Measurements from ENCODE around the gene C6orf136. TPM values are rescaled to one million over a fixed set of nuclear protein-coding genes. Genes with fewer than 3 reads are reported as not detected.

C6orf136 gene
- total RNA-seq, 2 donors from 2014 or later = 17.9 to 24.3 TPM

DNA sequence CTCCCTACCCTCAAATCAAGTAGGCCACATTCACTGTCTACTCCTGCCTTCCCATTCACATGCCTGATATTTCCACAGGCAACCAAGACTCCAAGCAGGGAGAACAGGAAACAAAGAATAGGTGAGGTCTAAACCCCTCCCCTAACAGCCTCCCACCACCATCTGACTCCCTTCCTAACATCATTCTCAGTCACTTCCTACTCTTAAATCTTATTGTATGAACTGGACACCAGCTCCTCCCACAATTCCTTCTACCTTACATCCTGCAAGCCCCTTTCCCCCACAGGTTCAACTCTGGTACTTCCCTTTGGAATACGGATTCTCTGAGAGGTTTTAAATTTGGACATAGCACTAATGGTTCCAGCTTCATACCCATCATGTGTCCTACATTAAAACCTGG is 944 bp upstream of the C6orf136 start:
- Histone ChIP-seq H3K4me3 (ENCODE audit: low read length) (peak overlapping the region; percentile 95), H3K27ac (ENCODE audit: low read depth, low read length) (no peak overlapping the region), H3K9ac (ENCODE audit: extremely low read depth, low read length, poor library complexity, severe bottlenecking) (no peak overlapping the region), H3K36me3 (ENCODE audit: control insufficient read depth, insufficient read depth, low read length) (peaks cover 52% of the 10 kb centered on the region), H3K4me1 (ENCODE audit: control insufficient read depth, insufficient read depth, low read length) (peaks cover 4% of the 10 kb centered on the region), H3K27me3 (ENCODE audit: control insufficient read depth, insufficient read depth, low read length, poor library complexity, severe bottlenecking) (no peaks in the 10 kb centered on the region), H3K9me3 (ENCODE audit: control insufficient read depth, low read length) (no peaks in the 10 kb centered on the region)
- peak overlapping the region; percentile 38 for H3K27ac Mint-ChIP-seq
- H3K27me3 Mint-ChIP-seq (ENCODE audit: insufficient read depth) = no peaks in the 10 kb centered on the region
- 85 to 94% methylated on average over 1 of the region's 1 CpG for WGBS, 2 experiments (ENCODE audit: insufficient coverage in 1 of 2, insufficient read length in 1 of 2)
- H3K4me3 Mint-ChIP-seq = peak overlapping the region; percentile 75
- TF ChIP-seq, protein P1, sequence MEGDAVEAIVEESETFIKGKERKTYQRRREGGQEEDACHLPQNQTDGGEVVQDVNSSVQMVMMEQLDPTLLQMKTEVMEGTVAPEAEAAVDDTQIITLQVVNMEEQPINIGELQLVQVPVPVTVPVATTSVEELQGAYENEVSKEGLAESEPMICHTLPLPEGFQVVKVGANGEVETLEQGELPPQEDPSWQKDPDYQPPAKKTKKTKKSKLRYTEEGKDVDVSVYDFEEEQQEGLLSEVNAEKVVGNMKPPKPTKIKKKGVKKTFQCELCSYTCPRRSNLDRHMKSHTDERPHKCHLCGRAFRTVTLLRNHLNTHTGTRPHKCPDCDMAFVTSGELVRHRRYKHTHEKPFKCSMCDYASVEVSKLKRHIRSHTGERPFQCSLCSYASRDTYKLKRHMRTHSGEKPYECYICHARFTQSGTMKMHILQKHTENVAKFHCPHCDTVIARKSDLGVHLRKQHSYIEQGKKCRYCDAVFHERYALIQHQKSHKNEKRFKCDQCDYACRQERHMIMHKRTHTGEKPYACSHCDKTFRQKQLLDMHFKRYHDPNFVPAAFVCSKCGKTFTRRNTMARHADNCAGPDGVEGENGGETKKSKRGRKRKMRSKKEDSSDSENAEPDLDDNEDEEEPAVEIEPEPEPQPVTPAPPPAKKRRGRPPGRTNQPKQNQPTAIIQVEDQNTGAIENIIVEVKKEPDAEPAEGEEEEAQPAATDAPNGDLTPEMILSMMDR (conservative IDR thresholded peaks at IDR 0.05) = no peak
- H3K9me3 Mint-ChIP-seq = no peaks in the 10 kb centered on the region
- no peak for DNase-seq
- H3K36me3 Mint-ChIP-seq (ENCODE audit: low read depth) = peaks cover 45% of the 10 kb centered on the region
- H3K4me1 Mint-ChIP-seq = peaks cover 18% of the 10 kb centered on the region

DNA sequence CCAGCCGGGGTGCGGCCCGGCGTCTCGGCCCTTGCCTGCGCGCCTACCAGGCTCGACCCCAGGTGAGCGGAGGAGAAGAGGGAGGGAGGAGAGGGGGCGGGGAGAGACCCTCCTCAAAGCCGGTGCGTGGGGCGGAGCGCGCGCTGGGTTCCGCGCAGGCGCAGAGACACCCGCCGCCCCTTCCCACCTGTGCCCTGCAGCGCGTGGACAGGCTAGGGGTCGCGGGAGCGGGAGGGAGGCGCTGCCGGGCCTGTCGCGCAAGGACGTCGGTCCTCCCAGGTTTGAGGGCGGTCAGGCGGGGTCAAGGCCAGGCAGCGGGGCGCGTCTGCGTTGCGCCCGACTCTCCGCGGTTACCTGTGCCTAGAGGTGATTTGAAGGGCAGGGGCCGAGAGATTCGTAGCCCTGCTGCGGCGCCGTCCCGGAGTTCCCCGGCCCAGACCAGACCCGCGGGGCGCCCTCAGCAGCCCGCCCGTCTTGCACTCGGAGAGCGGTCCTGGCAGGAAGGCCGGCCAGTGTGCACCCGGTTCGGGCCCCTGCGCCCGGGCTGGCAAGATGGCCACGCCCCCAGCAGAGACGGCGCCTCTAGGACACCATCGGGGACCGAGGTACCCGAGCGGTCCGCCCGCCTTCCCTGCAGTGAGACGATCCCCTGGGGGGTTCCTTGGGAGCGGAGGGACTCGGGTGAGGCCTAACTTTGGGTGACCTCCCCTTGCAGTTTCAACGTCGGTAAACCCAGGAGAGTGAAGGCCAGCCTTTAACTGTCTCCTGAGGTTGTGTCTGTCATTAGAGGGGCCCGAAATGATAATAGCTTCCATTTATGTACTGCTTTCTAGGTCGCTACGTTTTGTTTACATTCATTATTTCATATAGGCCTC is 546 bp downstream of the C6orf136 start:
- DNase-seq = peak; percentile 95
- peaks cover 18% of the 10 kb centered on the region for H3K4me1 Mint-ChIP-seq
- H3K27me3 Mint-ChIP-seq (ENCODE audit: insufficient read depth) = no peaks in the 10 kb centered on the region
- Histone ChIP-seq H3K4me1 (ENCODE audit: control insufficient read depth, insufficient read depth, low read length) (peaks cover 4% of the 10 kb centered on the region), H3K27ac (ENCODE audit: low read depth, low read length) (peak overlapping the region; percentile 68), H3K9me3 (ENCODE audit: control insufficient read depth, low read length) (no peaks in the 10 kb centered on the region), H3K27me3 (ENCODE audit: control insufficient read depth, insufficient read depth, low read length, poor library complexity, severe bottlenecking) (no peaks in the 10 kb centered on the region), H3K9ac (ENCODE audit: extremely low read depth, low read length, poor library complexity, severe bottlenecking) (peak overlapping the region; percentile 51), H3K36me3 (ENCODE audit: control insufficient read depth, insufficient read depth, low read length) (peaks cover 54% of the 10 kb centered on the region), H3K4me3 (ENCODE audit: low read length) (peak overlapping the region; percentile 95)
- WGBS, 2 experiments (ENCODE audit: insufficient coverage in 1 of 2, insufficient read length in 1 of 2) = 0 to 2% methylated on average over 42 to 78 of the region's 78 CpGs
- peak overlapping the region; percentile 75 for H3K4me3 Mint-ChIP-seq
- H3K36me3 Mint-ChIP-seq (ENCODE audit: low read depth) = peaks cover 44% of the 10 kb centered on the region
- no peaks in the 10 kb centered on the region for H3K9me3 Mint-ChIP-seq
- TF ChIP-seq, protein P1 (conservative IDR thresholded peaks at IDR 0.05) = no peak
- peak overlapping the region; percentile 86 for H3K27ac Mint-ChIP-seq

DNA sequence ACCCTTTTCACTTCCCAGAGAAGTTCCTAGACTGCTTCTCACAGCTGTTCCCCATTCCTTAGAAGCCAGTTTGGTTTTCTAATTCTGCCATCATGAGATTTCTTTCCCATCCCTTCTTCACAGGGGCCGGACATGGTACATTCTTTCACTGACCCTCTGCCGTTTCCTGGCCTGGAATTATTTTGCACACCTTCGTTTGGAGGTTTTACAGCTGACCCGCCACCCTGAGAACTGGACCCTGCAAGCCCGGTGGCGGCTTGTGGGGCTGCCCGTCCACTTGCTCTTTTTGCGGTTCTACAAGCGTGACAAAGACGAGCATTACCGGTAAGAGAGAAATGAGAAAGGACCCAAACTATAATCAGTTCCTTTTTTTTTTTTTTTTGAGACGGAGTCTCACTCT is 4.2 kb downstream of the C6orf136 start:
- Mint-ChIP-seq H3K4me1 (peaks cover 12% of the 10 kb centered on the region), H3K36me3 (ENCODE audit: low read depth) (peaks cover 43% of the 10 kb centered on the region), H3K27me3 (ENCODE audit: insufficient read depth) (no peaks in the 10 kb centered on the region), H3K9me3 (no peaks in the 10 kb centered on the region), H3K27ac (peak overlapping the region; percentile 62), H3K4me3 (no peak overlapping the region)
- Histone ChIP-seq H3K9me3 (ENCODE audit: control insufficient read depth, low read length) (no peaks in the 10 kb centered on the region), H3K4me3 (ENCODE audit: low read length) (no peak overlapping the region), H3K36me3 (ENCODE audit: control insufficient read depth, insufficient read depth, low read length) (peaks cover 54% of the 10 kb centered on the region), H3K27me3 (ENCODE audit: control insufficient read depth, insufficient read depth, low read length, poor library complexity, severe bottlenecking) (no peaks in the 10 kb centered on the region), H3K9ac (ENCODE audit: extremely low read depth, low read length, poor library complexity, severe bottlenecking) (no peak overlapping the region), H3K4me1 (ENCODE audit: control insufficient read depth, insufficient read depth, low read length) (peaks cover 3% of the 10 kb centered on the region), H3K27ac (ENCODE audit: low read depth, low read length) (no peak overlapping the region)
- TF ChIP-seq, protein P1 (conservative IDR thresholded peaks at IDR 0.05) = no peak
- 93 to 96% methylated on average over 11 to 12 of the region's 12 CpGs for WGBS, 2 experiments (ENCODE audit: insufficient coverage in 1 of 2, insufficient read length in 1 of 2)
- DNase-seq = no peak
